ENCODE results near the gene TMEM63B.

Gene TMEM63B

DNA sequence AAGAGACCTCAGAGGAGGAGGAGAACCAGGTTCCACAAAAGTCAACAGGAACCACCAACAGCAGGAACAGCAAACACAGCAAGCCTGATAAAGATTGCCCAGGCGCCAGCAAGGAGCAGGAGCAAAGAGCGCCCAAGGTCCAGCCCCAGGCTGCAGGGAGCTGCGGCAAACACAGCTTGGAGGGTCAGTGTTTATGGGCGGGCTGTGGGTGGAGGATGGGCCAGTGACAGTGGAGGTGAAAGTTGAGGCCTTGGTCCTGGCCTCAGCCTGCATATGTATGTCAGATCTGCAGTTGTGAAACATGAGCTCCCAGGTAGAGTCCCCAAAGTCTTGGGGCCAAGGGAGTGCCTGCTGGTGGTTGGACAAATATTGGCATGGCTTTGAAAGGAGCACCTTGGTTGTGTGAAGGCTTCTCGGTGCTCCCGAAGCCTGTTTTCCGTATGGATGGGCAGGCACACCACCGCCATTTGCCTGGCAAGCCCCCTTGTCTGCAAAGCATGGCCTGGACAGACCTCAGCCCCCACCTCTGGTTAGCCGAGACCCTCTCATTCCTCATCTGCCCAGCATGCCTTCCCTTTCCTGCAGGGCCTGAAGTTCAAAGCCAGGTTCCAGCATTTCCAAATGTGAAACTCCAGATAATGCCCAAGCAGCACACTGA is 29.3 kb downstream of the TMEM63B start:
- Histone ChIP-seq H3K27ac (ENCODE audit: low read length) (no peak overlapping the region), H3K36me3 (ENCODE audit: control insufficient read depth, insufficient read depth, low read length) (no peaks in the 10 kb centered on the region), H3K9me3 (ENCODE audit: control insufficient read depth, insufficient read depth, low read length) (no peaks in the 10 kb centered on the region), H3K27me3 (ENCODE audit: control insufficient read depth, insufficient read depth, low read length) (no peaks in the 10 kb centered on the region), H3K4me1 (ENCODE audit: control insufficient read depth, insufficient read depth, low read length) (no peaks in the 10 kb centered on the region; the same call in 1 of the 2 replicates), H3K4me3 (ENCODE audit: low read length) (no peak overlapping the region)
- WGBS (ENCODE audit: insufficient coverage, insufficient read length), result no CpG with 5 or more reads among the region's 9 CpGs
- DNase-seq (ENCODE audit: low read depth, low spot score), result peak; percentile 31

DNA sequence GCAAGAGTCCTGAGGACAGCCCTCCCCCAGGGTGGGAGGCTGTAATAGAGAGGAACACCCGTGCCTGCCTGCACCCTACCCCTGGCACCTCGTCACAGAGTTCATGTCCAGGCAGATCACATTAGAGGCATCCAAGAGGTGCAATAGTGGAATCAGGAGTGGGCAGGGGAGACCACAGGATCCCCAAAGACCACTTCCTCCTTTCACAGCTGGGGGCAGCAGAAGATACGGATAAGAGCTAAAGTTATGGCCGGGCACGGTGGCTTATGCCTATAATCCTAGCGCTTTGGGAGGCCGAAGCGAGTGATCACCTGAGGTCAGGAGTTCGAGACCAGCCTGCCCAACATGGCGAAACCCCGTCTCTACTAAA is 29.8 kb downstream of the TMEM63B start:
- WGBS (ENCODE audit: insufficient coverage, insufficient read length), result no CpG with 5 or more reads among the region's 11 CpGs
- H3K4me3 ChIP-seq (ENCODE audit: low read length), result no peak overlapping the region
- H3K36me3 ChIP-seq (ENCODE audit: control insufficient read depth, insufficient read depth, low read length), result no peaks in the 10 kb centered on the region
- no peak for DNase-seq (ENCODE audit: low read depth, low spot score)
- H3K27me3 ChIP-seq (ENCODE audit: control insufficient read depth, insufficient read depth, low read length), result no peaks in the 10 kb centered on the region
- H3K4me1 ChIP-seq (ENCODE audit: control insufficient read depth, insufficient read depth, low read length), result no peaks in the 10 kb centered on the region; the same call in 1 of the 2 replicates
- H3K9me3 ChIP-seq (ENCODE audit: control insufficient read depth, insufficient read depth, low read length), result no peaks in the 10 kb centered on the region
- H3K27ac ChIP-seq (ENCODE audit: low read length), result no peak overlapping the region

DNA sequence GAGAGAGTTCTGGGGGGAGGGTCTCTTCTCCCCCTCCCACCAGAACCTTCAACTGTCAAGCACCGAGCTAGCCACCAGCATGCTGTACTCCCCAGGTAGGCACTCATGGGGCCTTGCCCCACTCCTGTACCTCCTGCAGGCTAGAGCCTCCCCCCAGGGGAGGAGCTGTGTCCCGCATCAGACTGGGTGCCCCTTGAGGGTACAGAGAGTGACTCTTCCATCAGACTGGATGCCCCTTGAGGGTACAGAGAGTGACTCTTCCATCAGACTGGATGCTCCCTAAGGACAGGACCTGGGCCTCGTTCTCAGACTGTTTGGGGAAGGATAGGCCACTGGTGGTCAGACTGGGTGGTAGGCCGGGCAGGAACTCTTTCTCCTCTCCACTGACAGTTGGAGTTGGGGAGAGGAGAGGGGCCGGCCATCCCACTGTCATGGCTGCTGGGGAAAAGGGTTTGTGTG is 31.4 kb downstream of the TMEM63B start, which contains the start of gene CAPN11:
CAPN11 (plus strand) TSS at position 51 of the 459 bp plus-strand sequence; CDS start at position 80, 29 bp downstream.
- no peak for DNase-seq (ENCODE audit: low read depth, low spot score)

DNA sequence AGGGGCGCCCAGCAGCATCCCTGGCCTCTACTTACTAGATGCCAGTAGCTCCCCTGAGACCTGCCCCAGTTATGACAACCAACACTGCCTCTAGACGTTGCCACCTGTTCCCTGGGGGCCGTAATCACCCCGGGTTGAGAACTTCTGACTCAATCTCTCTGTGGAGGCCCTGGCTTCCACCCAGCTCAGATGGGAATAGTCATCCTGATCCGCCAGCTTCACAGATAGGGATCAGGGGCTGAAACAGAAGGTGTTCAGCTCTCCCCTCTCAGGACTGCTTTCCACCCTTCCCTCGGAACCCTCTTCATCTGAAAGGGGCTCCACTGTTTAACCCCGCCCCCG is 34.6 kb downstream of the TMEM63B start:
- no peak for DNase-seq (ENCODE audit: low read depth, low spot score)
- WGBS (ENCODE audit: insufficient coverage, insufficient read length), result no CpG with 5 or more reads among the region's 8 CpGs
- no peak overlapping the region for H3K27ac ChIP-seq (ENCODE audit: low read length)

More for the DNA sequence above, 31.4 kb downstream of the TMEM63B start, which contains the start of gene CAPN11:
- H3K27me3 ChIP-seq (ENCODE audit: control insufficient read depth, insufficient read depth, low read length), result no peaks in the 10 kb centered on the region
- no peak within 1 kb of the TSS for H3K4me3 ChIP-seq (ENCODE audit: low read length)
- no peak within 1 kb of the TSS for H3K27ac ChIP-seq (ENCODE audit: low read length)
- H3K36me3 ChIP-seq (ENCODE audit: control insufficient read depth, insufficient read depth, low read length), result no peaks in the 10 kb centered on the region
- no peaks in the 10 kb centered on the region for H3K9me3 ChIP-seq (ENCODE audit: control insufficient read depth, insufficient read depth, low read length)
- WGBS (ENCODE audit: insufficient coverage, insufficient read length), result no CpG with 5 or more reads among the region's 5 CpGs
- H3K4me1 ChIP-seq (ENCODE audit: control insufficient read depth, insufficient read depth, low read length), result no peaks in the 10 kb centered on the region; the same call in 1 of the 2 replicates

DNA sequence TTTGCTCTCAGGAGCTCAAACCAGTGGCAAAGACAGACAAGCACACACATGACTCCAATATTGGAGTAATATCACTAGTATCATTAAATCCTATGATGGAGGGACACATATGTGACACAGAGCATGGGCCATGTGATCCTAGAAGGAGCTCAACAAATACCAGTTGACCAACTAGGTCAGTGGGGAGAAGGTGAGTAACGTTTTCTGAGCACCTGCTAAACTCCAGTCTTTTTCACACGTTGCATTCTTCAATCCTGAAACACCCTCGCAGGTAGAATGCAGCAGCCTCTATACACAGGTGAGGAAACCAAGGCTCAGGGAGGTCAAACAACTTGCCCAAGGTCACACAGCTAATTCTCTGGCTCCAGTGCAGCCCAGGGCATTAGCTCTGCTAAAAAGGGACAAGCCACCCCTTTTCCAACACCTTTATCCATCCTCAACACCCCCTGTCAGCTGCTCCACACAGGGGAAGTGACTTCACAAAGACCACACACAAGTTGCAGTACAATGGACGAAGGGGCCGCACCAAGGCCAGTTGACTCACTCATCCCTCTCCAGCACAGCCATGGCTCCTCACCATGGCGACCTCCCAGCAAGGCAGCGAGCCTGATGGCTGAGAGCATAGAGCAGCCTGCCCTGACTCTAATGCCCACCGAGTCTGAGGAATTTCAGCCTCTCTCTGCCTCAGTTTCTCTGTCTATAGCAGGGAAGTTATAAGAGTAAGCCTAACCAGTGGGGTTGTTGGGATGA is 35.7 kb downstream of the TMEM63B start:
- Histone ChIP-seq H3K4me1 (ENCODE audit: control insufficient read depth, insufficient read depth, low read length) (peaks cover 11% of the 10 kb centered on the region), H3K9me3 (ENCODE audit: control insufficient read depth, insufficient read depth, low read length) (no peaks in the 10 kb centered on the region), H3K27me3 (ENCODE audit: control insufficient read depth, insufficient read depth, low read length) (no peaks in the 10 kb centered on the region), H3K27ac (ENCODE audit: low read length) (no peak overlapping the region), H3K4me3 (ENCODE audit: low read length) (no peak overlapping the region), H3K36me3 (ENCODE audit: control insufficient read depth, insufficient read depth, low read length) (no peaks in the 10 kb centered on the region)
- whole genome bisulfite sequencing (ENCODE audit: insufficient coverage, insufficient read length), result no CpG with 5 or more reads among the region's 8 CpGs
- DNase-seq (ENCODE audit: low read depth, low spot score), result no peak

More for the DNA sequence above, 34.6 kb downstream of the TMEM63B start:
- no peaks in the 10 kb centered on the region for H3K9me3 ChIP-seq (ENCODE audit: control insufficient read depth, insufficient read depth, low read length)
- no peaks in the 10 kb centered on the region for H3K36me3 ChIP-seq (ENCODE audit: control insufficient read depth, insufficient read depth, low read length)
- no peak overlapping the region for H3K4me3 ChIP-seq (ENCODE audit: low read length)
- H3K27me3 ChIP-seq (ENCODE audit: control insufficient read depth, insufficient read depth, low read length), result no peaks in the 10 kb centered on the region
- H3K4me1 ChIP-seq (ENCODE audit: control insufficient read depth, insufficient read depth, low read length), result peaks cover 11% of the 10 kb centered on the region

DNA sequence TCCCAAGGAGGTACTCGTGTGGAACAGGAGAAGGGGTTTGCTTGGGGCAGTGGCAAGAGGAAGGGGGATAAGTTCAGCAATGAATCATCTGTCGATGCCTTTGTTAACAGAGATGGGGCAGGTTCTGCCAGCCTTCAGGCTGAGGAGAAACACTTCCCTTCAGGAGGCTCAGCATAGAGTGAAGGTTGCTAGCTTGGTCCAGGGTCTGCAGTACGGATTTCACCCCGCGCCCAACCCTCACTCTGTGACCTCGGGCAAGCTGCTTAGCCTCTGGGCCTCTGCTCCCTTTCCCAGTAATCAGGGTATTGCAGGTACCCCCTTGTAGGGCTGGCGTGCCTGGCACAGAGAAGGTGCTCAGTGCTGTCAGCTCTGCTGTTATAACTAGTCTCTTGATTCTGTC is 38.8 kb downstream of the TMEM63B start:
- no peak overlapping the region for H3K4me3 ChIP-seq (ENCODE audit: low read length)
- WGBS (ENCODE audit: insufficient coverage, insufficient read length), result no CpG with 5 or more reads among the region's 7 CpGs

DNA sequence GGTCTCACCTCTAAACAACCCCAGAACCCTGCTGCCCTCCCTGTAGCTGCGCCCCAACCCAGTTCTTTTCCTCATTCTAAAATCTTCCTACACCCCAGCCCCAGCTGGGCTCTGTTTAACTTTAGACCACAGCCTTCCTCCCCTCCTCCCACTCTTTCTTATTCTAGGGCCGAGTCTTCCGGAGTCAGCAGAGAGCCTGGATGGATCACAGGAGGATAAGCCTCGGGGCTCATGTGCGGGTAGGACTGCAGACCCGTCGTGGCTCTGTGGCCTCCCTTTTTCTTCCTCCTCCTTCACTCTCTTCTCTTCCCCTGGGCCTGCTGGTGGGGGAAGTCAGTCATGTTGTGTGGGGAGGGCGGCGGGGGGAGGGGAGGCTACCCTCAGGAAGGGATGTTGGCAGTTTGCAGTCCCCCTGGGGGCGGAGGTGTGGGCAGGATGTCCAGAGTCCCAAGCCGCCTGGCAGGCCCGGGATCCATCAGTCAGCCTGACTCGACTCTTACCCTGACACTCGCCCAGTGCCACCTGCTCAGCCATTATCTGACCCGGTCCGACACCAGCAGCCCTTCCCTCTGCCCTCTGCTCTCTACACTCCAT is 39.3 kb downstream of the TMEM63B start:
- Histone ChIP-seq H3K9me3 (ENCODE audit: control insufficient read depth, insufficient read depth, low read length) (no peaks in the 10 kb centered on the region), H3K4me1 (ENCODE audit: control insufficient read depth, insufficient read depth, low read length) (peaks cover 11% of the 10 kb centered on the region), H3K27ac (ENCODE audit: low read length) (no peak overlapping the region)

More for the DNA sequence above, 38.8 kb downstream of the TMEM63B start:
- H3K36me3 ChIP-seq (ENCODE audit: control insufficient read depth, insufficient read depth, low read length), result no peaks in the 10 kb centered on the region
- no peak overlapping the region for H3K27ac ChIP-seq (ENCODE audit: low read length)
- H3K27me3 ChIP-seq (ENCODE audit: control insufficient read depth, insufficient read depth, low read length), result no peaks in the 10 kb centered on the region
- H3K9me3 ChIP-seq (ENCODE audit: control insufficient read depth, insufficient read depth, low read length), result no peaks in the 10 kb centered on the region
- DNase-seq (ENCODE audit: low read depth, low spot score), result no peak
- H3K4me1 ChIP-seq (ENCODE audit: control insufficient read depth, insufficient read depth, low read length), result peaks cover 11% of the 10 kb centered on the region

DNA sequence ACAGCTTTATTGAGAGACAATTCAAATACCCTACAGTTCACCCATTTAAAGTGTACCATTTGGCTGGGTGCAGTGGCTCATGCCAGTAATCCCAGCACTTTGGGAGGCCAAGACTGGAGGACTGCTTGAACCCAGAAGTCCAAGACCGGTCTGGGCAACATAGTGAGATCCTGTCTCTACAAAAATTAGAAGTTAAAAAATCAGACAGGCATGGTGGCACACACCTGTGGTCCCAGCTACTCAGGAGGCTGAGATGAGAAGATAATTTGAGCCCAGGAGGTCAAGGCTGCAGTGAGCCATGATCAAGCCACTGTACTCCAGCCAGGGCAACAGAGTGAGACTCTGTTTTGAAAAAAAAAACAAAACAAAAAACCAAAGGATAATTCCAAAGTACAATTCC is 40.2 kb downstream of the TMEM63B start:
- no peak overlapping the region for H3K27ac ChIP-seq (ENCODE audit: low read length)
- H3K27me3 ChIP-seq (ENCODE audit: control insufficient read depth, insufficient read depth, low read length), result no peaks in the 10 kb centered on the region
- no peak overlapping the region for H3K4me3 ChIP-seq (ENCODE audit: low read length)
- WGBS (ENCODE audit: insufficient coverage, insufficient read length), result no CpG with 5 or more reads among the region's 1 CpG
- H3K36me3 ChIP-seq (ENCODE audit: control insufficient read depth, insufficient read depth, low read length), result no peaks in the 10 kb centered on the region
- H3K9me3 ChIP-seq (ENCODE audit: control insufficient read depth, insufficient read depth, low read length), result no peaks in the 10 kb centered on the region
- no peak for DNase-seq (ENCODE audit: low read depth, low spot score)
- H3K4me1 ChIP-seq (ENCODE audit: control insufficient read depth, insufficient read depth, low read length), result peaks cover 11% of the 10 kb centered on the region

More for the DNA sequence above, 39.3 kb downstream of the TMEM63B start:
- no CpG with 5 or more reads among the region's 16 CpGs for WGBS (ENCODE audit: insufficient coverage, insufficient read length)
- Histone ChIP-seq H3K27me3 (ENCODE audit: control insufficient read depth, insufficient read depth, low read length) (no peaks in the 10 kb centered on the region), H3K36me3 (ENCODE audit: control insufficient read depth, insufficient read depth, low read length) (no peaks in the 10 kb centered on the region), H3K4me3 (ENCODE audit: low read length) (no peak overlapping the region)
- peak; percentile 37 for DNase-seq (ENCODE audit: low read depth, low spot score)

DNA sequence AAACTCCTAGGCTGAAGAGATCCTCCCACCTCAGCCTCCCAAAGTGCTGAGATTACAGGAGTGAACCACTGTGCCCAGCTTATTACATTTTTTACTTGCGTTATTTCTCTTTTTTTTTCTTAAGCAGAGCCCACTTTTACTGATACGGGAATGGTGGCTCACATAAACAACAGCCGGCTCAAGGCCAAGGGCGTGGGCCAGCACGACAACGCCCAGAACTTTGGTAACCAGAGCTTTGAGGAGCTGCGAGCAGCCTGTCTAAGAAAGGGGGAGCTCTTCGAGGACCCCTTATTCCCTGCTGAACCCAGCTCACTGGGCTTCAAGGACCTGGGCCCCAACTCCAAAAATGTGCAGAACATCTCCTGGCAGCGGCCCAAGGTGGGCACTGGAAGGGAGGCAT is 41.8 kb downstream of the TMEM63B start:
- no CpG with 5 or more reads among the region's 9 CpGs for WGBS (ENCODE audit: insufficient coverage, insufficient read length)
- no peak for DNase-seq (ENCODE audit: low read depth, low spot score)
- no peak overlapping the region for H3K27ac ChIP-seq (ENCODE audit: low read length)
- H3K9me3 ChIP-seq (ENCODE audit: control insufficient read depth, insufficient read depth, low read length), result no peaks in the 10 kb centered on the region
- H3K4me1 ChIP-seq (ENCODE audit: control insufficient read depth, insufficient read depth, low read length), result peaks cover 13% of the 10 kb centered on the region
- H3K4me3 ChIP-seq (ENCODE audit: low read length), result no peak overlapping the region
- H3K27me3 ChIP-seq (ENCODE audit: control insufficient read depth, insufficient read depth, low read length), result no peaks in the 10 kb centered on the region
- H3K36me3 ChIP-seq (ENCODE audit: control insufficient read depth, insufficient read depth, low read length), result no peaks in the 10 kb centered on the region

DNA sequence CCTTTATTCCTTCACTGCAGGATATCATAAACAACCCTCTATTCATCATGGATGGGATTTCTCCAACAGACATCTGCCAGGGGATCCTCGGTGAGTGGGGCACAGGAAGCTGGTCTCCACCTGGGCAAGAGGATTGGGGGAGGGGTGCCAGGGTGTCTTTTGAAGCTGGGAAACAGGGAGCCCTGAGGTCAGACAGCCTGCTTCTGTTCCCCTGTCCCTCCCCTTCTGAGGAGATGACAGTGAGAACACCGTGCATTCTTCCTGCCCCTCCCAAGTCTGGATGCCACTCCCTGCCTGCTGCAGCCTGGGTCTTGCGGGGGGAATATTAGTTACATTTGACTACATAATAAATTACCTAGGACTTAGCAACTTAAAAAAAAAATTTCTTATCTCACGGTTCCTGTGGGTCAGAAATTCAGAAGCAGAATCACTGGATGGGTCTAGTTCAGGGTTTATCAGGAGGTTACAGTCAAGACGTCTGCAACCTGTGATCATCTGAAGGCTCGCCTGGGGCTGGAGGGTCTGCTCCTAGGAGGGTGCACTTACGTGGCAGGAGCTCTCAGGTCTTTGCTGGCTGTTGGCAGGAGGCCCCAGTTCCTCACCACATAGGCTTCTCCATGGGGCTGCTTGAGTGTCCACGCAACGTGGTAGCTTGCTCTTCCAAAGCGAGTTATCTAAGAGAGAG is 42.7 kb downstream of the TMEM63B start:
- Histone ChIP-seq H3K4me3 (ENCODE audit: low read length) (no peak overlapping the region), H3K9me3 (ENCODE audit: control insufficient read depth, insufficient read depth, low read length) (no peaks in the 10 kb centered on the region), H3K4me1 (ENCODE audit: control insufficient read depth, insufficient read depth, low read length) (peaks cover 11% of the 10 kb centered on the region; the same call in 1 of the 2 replicates), H3K27ac (ENCODE audit: low read length) (no peak overlapping the region), H3K27me3 (ENCODE audit: control insufficient read depth, insufficient read depth, low read length) (no peaks in the 10 kb centered on the region), H3K36me3 (ENCODE audit: control insufficient read depth, insufficient read depth, low read length) (no peaks in the 10 kb centered on the region)
- no CpG with 5 or more reads among the region's 10 CpGs for WGBS (ENCODE audit: insufficient coverage, insufficient read length)
- DNase-seq (ENCODE audit: low read depth, low spot score), result no peak

Measured in iPS DF 6.9 (cell line).